IMR-90 (cell line): ENCODE results near the gene CACNA2D4.

Experiments
- BHLHE40 ChIP-seq: fragments of 150-350 bp; IDR thresholded peaks from 2 replicates; pipeline ENCODE4 v1.6.1; 2016; ENCODE audit warnings: mild to moderate bottlenecking, low read depth, low read length
- CEBPB ChIP-seq: IDR thresholded peaks from 2 replicates; pipeline ENCODE4 v1.6.1; 2012; ENCODE audit warnings: low read depth, low read length, improper control_type of control experiment
- CHD1 ChIP-seq: IDR thresholded peaks from 2 replicates; pipeline ENCODE4 v1.6.1; 2012; ENCODE audit warnings: low read depth, low read length, improper control_type of control experiment
- FOS ChIP-seq: fragments of 150-350 bp; IDR thresholded peaks from 2 replicates; pipeline ENCODE4 v1.6.1; 2016; ENCODE audit warnings: low read depth, low read length
- MAFK ChIP-seq: IDR thresholded peaks from 2 replicates; pipeline ENCODE4 v1.6.1; 2012; ENCODE audit warnings: low read depth, low read length, improper control_type of control experiment
- MAZ ChIP-seq: IDR thresholded peaks from 2 replicates; pipeline ENCODE4 v1.6.1; 2012; ENCODE audit warnings: low read depth, mild to moderate bottlenecking, low read length, improper control_type of control experiment, moderate library complexity, borderline replicate concordance
- POLR2A ChIP-seq: IDR thresholded peaks from 2 replicates; pipeline ENCODE4 v1.6.1; 2012; ENCODE audit warnings: mild to moderate bottlenecking, low read depth, low read length
- RAD21 ChIP-seq: IDR thresholded peaks from 2 replicates; pipeline ENCODE4 v1.6.1; 2012; ENCODE audit warnings: low read length, improper control_type of control experiment
- RCOR1 ChIP-seq: IDR thresholded peaks from 2 replicates; pipeline ENCODE4 v1.6.1; 2012; ENCODE audit warnings: mild to moderate bottlenecking, low read length, improper control_type of control experiment; ENCODE audit not compliant: insufficient replicate concordance
- RFX5 ChIP-seq: IDR thresholded peaks from 2 replicates; pipeline ENCODE4 v1.8.0; 2012; ENCODE audit warnings: low read depth, mild to moderate bottlenecking, low read length, moderate library complexity
- SMC3 ChIP-seq: fragments of 150-350 bp; IDR thresholded peaks from 2 replicates; pipeline ENCODE4 v1.6.1; 2016; ENCODE audit warnings: low read depth, mild to moderate bottlenecking, antibody characterized with exemption, low read length, moderate library complexity
- TF ChIP-seq, protein P1 (sequence below): conservative IDR thresholded peaks from 2 replicates; pipeline ENCODE4 v1.5.1; 2012; ENCODE audit warnings: mild to moderate bottlenecking, low read depth, low read length, improper control_type of control experiment
- TF ChIP-seq, protein P2 (sequence below): fragments of 150-350 bp; IDR thresholded peaks from 2 replicates; pipeline ENCODE4 v1.6.1; 2017; ENCODE audit warnings: mild to moderate bottlenecking, antibody characterized with exemption, low read length, low read depth
- TF ChIP-seq, protein P3 (sequence below): fragments of 150-350 bp; IDR thresholded peaks from 2 replicates; pipeline ENCODE4 v1.6.1; 2016; ENCODE audit warnings: low read depth, mild to moderate bottlenecking, low read length, moderate library complexity, borderline replicate concordance

- TF ChIP-seq POLR2A, result no peak
- TF ChIP-seq, protein P1, sequence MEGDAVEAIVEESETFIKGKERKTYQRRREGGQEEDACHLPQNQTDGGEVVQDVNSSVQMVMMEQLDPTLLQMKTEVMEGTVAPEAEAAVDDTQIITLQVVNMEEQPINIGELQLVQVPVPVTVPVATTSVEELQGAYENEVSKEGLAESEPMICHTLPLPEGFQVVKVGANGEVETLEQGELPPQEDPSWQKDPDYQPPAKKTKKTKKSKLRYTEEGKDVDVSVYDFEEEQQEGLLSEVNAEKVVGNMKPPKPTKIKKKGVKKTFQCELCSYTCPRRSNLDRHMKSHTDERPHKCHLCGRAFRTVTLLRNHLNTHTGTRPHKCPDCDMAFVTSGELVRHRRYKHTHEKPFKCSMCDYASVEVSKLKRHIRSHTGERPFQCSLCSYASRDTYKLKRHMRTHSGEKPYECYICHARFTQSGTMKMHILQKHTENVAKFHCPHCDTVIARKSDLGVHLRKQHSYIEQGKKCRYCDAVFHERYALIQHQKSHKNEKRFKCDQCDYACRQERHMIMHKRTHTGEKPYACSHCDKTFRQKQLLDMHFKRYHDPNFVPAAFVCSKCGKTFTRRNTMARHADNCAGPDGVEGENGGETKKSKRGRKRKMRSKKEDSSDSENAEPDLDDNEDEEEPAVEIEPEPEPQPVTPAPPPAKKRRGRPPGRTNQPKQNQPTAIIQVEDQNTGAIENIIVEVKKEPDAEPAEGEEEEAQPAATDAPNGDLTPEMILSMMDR, result no peak
- no peak for TF ChIP-seq MAZ
- TF ChIP-seq, protein P2, sequence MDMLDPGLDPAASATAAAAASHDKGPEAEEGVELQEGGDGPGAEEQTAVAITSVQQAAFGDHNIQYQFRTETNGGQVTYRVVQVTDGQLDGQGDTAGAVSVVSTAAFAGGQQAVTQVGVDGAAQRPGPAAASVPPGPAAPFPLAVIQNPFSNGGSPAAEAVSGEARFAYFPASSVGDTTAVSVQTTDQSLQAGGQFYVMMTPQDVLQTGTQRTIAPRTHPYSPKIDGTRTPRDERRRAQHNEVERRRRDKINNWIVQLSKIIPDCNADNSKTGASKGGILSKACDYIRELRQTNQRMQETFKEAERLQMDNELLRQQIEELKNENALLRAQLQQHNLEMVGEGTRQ, result no peak
- TF ChIP-seq RCOR1, result no peak
- TF ChIP-seq CEBPB, result peak; percentile 51; the same call in 1 of the 2 replicates
- TF ChIP-seq RAD21, result no peak
- no peak for TF ChIP-seq BHLHE40
- TF ChIP-seq SMC3, result no peak
- TF ChIP-seq RFX5, result no peak
- no peak for TF ChIP-seq CHD1
- TF ChIP-seq, protein P3, sequence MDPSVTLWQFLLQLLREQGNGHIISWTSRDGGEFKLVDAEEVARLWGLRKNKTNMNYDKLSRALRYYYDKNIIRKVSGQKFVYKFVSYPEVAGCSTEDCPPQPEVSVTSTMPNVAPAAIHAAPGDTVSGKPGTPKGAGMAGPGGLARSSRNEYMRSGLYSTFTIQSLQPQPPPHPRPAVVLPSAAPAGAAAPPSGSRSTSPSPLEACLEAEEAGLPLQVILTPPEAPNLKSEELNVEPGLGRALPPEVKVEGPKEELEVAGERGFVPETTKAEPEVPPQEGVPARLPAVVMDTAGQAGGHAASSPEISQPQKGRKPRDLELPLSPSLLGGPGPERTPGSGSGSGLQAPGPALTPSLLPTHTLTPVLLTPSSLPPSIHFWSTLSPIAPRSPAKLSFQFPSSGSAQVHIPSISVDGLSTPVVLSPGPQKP, result no peak
- no peak for TF ChIP-seq FOS
- TF ChIP-seq MAFK, result no peak
Observed at GRCh38 chr12:1760566-1761382, 157.7 kb downstream of the CACNA2D4 start.
